ENCODE data around the gene B4GALT2.

- TF ChIP-seq POLR2A (IDR thresholded peaks at IDR 0.05; ENCODE audit: low read length) (no peak), GATA1 (IDR thresholded peaks at IDR 0.05; ENCODE audit: low read depth, low read length) (no peak)
These were observed 42.4 kb upstream of the B4GALT2 start for GRCh38 chr1:43936431-43937151.
